Inflammatory macrophage treated with lipopolysaccharide for 1 hour (primary cell): ENCODE data around the gene ARHGAP28.
"Not testable (repeated sequence)": the region's sequence is repeated elsewhere in the genome, so short reads cannot be mapped to it uniquely, and the experiment has no call there.

Experiments used
- DNase-seq, 2 donors: peaks; one replicate each; pipeline ENCODE4 v3.0.0-alpha.2; 2020 to 2022

Gene ARHGAP28

DNA sequence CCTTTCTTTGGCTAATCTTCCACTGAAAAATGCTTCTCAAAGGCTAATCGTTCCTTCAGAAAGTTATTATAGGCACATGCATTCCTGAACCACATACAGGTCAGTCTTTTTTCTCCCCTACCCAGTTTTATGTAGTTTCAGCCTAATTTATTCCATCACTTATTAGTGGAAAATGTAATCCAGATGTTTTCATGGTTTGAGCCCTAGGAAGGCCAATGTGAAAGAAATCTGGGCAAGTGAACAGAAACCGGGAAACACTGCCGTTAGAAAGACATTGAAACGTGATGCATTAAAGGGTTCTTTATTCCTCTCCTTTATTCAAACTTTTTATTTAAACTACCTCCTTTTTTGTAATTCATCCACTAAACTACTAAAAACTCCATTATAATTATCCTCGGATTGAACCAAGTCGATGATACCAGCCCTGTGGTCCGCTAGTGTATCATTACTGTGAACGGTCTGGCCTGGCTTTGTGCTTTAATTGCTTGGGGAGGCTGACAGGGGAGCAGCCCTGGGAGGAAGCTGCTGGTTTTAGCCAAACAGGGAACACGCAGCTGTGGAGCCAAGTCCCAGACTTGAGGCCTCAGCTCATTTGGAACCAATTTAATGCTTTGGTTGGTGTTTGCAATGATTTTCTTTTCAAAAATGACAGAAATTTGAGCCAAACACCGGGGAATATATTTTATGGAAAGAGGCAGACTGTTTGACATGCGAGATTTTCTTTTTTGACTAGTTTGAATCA, 149.2 kb downstream of the ARHGAP28 start:
- no peak for DNase-seq

DNA sequence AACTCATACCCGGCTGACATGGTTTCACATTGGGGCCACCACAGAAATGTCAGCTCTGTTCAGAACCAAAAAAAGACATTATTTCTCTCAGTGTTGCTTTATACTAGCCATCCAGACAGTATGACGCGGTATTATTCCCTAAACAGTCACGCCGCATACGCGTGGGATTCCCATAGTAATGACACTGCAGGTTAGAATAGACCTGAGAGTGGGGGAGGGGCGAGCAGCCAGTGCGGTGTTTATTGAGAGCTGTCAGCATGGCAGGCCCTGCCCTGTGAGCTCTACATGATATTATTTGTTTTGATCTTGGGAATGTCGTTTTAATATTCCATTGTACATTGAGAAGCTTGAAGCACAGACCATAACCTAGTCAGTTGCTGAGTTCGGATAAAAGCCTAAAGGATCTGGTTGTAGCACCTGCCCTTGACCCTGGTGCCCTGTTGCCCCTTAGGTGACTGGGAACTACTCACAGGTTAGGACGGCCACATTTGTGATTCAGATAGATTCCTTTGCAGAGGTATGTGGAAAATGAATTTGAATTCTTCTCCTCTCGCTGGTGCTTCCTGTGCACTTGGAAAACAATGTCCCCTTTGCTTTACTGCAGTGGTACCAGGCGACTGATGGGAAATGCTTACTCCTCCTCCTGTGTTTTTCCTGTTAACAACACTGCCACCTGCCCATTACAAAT, 150.1 kb downstream of the ARHGAP28 start:
- no peak for DNase-seq

DNA sequence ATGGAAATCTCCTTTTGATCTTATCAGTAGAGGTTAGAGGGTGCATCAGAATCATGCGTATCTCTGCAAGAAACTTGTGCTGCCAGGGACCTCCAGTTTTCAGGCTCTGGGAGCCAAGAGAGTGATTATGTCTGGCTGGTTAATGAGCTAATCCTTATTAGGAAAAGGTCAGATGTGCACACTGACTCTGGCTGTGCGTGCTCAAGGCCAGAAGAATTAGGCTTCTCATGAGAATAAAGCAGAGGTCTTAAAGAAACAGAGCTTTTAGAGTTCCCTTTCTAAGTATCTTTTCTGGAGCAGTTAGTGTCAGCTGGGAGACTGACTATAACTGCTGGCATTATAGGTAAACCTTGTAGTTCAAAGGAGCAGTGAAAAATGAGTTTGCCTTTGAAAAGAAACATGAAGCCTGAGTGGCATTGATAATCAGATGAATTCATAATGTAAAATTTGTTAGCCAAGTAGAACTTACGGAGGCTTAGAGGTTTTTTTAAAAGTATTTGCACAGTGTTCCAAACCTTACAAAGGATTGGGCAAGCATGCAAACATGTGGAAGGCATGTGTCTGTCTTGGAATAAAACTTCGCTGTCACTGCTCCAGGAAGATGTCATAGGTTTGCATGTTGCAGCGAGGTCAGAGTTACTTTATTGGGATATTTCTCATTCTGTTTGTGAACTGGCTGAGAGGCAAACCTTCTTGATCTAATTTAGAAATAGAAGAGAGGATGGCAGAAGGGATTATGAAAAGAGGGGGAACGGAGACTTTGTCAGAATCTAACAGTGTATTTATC, 151.7 kb downstream of the ARHGAP28 start:
- no peak for DNase-seq

GRCh38 chr18:6882401-6882800, 152.9 kb downstream of the ARHGAP28 start:
- DNase-seq = no peak

DNA sequence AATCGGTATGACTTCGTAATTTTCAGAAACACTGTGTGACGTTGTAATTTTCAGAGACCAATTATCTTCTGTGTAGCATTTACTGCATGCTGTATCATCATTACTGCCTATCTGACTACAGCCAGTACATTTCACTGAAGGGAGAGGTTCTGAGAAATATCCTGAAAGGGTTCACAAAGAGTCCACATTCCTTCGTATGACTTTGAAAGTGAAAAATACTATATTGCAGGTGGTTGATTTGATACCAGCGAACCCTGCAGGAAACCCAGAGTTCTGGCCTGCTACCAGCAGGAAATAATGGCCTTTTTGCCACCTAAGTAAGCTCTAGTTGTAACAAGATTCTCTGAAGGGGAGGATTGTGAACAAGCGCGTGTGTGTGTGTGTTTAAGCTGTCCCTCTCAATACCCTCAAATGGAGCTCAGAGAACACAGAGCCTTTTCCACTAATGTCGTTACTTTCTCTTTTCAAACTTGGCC, 155.5 kb downstream of the ARHGAP28 start:
- no peak for DNase-seq

GRCh38 chr18:6885992-6886796, 156.7 kb downstream of the ARHGAP28 start:
- DNase-seq = peak; percentile 10 to 45

- DNase-seq = no peak
Measured at GRCh38 chr18:6886797-6887330, 157.3 kb downstream of the ARHGAP28 start.

- DNase-seq = no peak
Measured at GRCh38 chr18:6891788-6892187, 162.3 kb downstream of the ARHGAP28 start.

DNA sequence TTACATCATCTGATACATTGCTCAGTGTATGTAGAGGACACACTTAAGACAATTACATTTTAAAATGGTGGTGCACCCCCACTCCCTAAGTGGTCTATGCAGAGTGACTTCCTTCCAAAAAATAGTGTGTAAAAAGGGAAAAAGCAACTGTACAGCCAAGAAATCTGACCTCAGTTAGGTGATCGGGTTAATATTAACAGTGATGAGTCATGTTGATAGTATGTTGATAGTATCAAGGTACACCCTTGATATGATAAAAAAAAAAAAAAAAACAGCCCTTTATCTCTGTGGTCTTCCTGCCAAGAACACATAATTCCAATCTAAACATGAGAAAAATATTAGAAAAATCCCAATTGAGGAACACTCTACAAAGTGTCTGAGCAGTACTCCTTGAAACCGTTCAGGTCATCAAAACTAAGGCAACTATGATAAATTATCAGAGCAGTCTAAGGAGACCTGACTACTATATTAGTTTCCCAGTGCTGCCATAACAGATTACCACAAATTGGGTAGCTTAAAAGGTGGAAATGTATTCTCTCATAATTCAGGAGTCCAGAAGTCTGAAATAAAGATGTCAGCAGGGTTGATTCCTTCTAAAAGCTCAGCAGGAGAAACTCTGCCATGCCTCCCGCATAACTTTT, 171.9 kb downstream of the ARHGAP28 start:
- DNase-seq = no peak

DNA sequence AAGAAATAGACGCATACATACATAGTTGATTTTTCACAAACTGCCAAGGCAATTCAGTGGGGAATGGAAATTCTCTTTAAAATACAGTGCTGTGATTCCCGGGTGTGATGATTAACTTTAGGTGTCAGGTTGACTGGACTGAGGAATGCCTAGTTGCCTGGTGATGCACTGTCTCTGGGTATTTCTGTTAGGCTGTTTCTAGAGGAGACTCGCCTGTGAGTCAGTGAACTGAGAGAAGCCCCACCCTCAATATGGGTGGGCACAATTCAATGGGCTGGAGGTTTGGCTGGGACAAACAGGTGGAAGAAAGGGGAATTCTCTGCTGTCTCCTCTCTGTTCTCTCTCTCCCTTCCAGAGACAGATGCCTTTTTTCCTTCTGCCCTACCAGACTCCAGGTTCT, 187.6 kb downstream of the ARHGAP28 start:
- no peak for DNase-seq

- peak; percentile 10 to 70 for DNase-seq
Measured at GRCh38 chr18:6920099-6920955, 190.8 kb downstream of the ARHGAP28 start.

GRCh38 chr18:6921571-6921970, 192.1 kb downstream of the ARHGAP28 start:
- DNase-seq = no peak

DNA sequence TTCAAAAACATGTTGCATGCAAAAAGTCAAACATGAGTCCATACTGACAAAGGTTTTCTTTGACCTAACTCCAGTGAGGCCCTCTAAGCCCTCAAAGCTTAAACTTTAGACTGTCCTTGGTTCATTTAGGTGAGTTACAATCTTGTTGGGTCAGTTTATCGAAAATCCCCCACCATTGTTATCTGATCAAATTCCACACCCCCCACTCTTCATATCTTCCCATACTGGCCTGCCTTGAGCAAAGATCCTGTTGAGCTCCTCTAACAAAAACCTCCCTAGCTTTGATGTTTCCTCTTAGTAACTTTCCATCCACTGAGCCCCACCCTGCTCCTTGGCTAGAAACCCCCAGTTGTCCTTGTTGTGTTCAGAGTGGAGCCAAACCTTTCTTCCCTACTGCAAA, 193.7 kb downstream of the ARHGAP28 start:
- no peak for DNase-seq

DNA sequence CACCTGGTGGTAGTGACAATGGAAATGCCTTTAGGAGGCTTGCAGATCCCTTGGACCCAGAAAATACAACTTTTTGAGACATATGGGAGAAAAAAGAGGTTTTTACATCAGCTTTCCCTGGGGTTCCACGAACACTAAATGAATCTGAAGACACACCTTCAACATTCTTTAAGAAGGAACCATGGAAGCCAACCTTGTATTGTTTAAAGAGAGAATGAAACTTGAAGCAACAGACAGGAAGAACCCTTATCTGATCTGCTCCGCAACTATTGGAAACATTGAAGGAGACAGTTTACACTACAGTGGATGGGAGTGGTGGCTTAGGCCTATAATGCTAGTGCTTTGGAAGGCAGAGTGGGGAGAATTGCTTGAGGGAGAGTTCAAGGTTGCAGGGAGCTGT, 197.6 kb downstream of the ARHGAP28 start:
- no peak for DNase-seq

GRCh38 chr18:6928359-6928758, 198.8 kb downstream of the ARHGAP28 start:
- DNase-seq = no peak

- DNase-seq = no peak
Measured at GRCh38 chr18:6929370-6930102, 200.0 kb downstream of the ARHGAP28 start.

- no peak for DNase-seq
Measured at GRCh38 chr18:6934859-6935258, 205.3 kb downstream of the ARHGAP28 start.

GRCh38 chr18:6938003-6938402, 208.5 kb downstream of the ARHGAP28 start:
- DNase-seq = no peak

DNA sequence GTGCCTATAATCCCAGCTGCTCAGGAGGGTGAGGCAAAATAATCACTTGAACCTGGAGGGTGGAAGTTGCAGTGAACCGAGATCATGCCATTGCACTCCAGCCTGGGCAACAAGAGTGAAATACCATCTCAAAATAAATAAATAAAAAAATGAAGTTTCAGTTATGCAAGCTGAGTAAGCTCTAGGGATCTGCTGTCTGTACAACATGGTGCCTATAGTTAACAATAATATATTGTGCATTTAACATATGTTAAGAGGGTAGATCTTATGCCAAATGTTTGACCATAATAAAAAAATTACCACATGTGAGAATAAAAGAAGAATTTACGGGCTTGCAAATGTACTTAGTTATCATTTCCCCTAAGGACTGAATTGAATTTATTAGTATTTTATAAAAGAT, 208.9 kb downstream of the ARHGAP28 start:
- DNase-seq = not testable (repeated sequence)

- no peak for DNase-seq
Measured at GRCh38 chr18:6939972-6940371, 210.5 kb downstream of the ARHGAP28 start.
